HG03135 (cell line): ENCODE results near the gene TF.

Experiments
- ATAC-seq: cut with Tn5 transposase; IDR thresholded peaks from one replicate; pipeline ENCODE4 v1.9.1; 2021; ENCODE audit warnings: mild to moderate bottlenecking, moderate library complexity; ENCODE audit not compliant: unreplicated experiment

The TF gene

DNA sequence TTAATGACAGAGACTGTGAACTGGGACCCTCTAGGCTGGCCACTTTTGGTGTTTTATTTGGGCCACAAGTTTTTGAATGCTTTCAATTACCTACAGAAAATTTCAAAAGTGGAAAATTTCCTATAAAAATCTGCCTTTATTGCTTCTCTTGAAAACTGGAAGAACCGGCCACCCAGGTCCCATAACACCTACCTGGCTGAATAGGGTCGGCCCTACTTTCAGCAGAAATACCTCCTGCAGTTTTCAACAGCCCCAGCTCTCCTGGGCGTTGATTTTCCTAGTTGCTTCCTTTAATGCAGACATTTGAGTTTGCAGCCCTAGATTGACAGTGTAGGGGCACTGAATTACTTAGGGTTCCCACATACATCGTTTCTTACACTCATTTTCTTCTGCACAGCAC is 58.7 kb downstream of the TF start:
- no peak for ATAC-seq

DNA sequence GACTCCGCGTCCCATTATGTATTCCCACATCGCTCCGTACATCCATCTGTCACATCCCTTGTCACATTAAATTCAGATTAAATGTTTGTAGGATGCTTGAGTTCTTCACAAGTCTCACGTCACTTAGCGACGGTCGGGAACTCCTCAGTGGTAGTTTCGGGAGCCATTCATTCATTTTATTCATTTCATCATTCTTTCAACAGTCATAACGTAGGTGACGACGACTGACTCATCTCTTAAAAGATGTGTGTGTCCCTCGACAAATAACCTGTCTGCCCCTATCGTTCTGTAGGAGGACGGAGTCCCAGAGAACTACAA is 59.1 kb downstream of the TF start:
- ATAC-seq, result no peak

DNA sequence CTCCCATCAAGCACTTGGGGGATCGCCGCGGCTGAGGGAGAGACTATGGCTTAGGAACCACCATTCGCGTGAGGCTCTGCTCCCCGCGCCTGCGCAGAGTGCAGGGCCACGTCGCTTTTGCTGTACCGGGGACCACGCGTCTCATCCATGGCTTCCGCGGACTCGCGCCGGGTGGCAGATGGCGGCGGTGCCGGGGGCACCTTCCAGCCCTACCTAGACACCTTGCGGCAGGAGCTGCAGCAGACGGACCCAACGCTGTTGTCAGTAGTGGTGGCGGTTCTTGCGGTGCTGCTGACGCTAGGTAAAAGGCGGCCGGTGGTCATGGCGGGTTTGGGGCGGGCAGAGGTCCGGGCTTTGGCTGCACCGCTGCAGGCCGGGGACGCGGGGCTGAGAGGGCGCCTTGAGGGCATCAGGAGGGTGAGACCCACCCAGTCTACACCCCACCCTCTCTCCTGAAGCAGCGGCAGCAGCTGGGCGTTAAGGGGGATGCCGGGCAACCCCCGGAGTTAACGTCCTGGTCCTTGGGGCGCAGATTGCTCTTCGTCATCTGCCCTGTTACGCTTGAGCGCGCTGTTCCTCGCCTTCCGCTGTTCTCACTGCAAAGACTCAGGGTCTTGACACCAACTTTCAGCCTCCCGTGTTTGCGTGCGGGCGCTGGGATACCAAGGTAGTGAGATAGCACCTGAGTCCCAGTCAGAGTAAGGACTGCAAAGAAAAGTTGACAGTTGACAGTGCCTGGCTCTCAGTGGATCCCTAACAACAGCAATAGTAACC is 59.7 kb downstream of the TF start, which contains the start of gene SRPRB:
Gene SRPRB, plus strand, starts transcription at position 114 of the 774 bp plus-strand sequence. Its CDS starts 34 bp downstream, at position 148.
- peak; percentile 96 for ATAC-seq

DNA sequence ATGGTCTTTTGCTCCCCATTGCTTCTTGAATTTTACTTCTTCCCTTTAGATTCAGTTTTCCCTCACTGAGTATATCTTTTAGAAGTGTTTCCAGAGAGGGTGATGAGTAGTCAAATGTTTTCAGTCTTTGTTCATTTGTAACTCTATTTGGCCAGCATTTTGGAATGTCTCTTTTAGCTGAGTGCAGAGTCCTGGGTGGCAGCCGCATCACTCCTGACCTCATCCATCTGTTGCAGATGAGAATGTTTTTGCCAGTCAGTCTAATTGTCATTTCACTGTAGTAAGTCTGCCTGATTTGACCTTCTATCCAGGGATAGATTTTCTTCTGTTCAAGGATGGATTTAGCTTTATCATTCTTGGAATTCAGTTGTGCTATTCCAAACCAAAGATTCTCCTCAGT is 66.7 kb downstream of the TF start:
- ATAC-seq, result no peak

DNA sequence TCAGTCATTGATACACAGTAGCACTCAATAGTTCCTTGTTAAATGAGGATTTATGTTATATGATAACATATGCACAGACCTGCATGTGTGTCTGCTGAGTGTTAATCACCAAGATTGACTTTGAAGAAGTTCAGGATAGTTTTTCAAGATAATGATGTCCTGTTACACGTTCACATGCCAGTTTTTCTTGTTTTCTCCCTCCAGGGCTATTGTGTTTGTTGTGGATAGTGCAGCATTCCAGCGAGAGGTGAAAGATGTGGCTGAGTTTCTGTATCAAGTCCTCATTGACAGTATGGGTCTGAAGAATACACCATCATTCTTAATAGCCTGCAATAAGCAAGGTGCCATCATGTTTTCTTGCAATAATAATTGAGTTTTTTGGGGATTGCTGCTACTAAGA is 69.2 kb downstream of the TF start:
- ATAC-seq, result no peak

DNA sequence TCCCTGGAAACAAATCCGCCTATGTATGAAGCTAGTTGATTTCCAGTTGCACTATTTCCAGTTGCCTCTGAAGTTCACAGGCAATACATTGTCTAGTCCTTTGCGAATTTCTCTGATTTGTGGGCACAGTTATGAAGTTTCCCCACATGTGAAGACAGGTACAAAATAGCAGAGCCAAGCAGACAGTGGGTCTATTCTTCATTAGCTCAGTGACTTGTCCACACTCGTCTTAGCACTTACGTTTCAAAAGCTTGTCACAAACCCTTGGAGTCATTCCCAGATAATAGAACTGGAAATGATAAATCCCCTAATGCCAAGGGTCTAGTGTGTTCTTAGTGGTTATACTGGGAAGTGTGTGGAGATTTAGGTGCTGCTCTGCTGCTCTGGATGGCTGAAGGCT is 73.9 kb downstream of the TF start:
- no peak for ATAC-seq

DNA sequence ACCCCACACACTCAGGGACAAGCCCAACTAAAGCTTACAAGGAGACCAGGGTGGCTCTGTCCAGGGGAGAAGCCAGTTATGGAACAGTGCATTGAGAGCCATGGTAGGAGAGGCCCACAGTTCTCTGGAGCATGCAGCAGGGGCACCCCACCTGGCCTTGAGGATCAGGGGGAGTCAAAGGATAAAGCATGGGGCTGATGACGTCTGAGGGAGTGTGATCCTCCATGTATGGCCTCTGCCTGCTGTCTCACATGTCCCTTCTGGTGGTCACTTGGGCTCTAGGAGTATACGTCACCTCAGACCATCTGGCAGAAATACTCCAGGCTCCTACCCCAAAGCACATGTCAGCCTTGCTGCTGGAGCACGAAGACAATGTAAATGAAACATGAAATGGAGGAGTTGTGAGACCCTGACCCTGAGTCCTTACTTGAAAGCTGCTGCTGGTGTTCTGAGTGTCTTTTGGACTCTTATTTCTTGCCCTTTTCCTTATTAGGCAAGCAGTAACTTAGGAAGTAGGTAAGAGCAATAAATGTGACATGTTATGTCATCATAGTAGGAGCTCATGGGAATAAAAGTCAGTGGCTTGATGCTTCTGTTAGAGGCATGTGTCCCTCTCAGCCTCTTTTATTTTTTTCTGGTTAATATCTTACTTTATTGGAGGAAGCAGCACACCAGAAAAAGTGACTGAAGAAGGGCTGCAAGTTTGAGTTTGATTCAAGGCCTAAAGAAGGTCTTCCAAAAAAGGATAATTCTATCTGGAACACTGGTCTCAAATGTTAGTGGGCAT is 74.9 kb downstream of the TF start:
- no peak for ATAC-seq

DNA sequence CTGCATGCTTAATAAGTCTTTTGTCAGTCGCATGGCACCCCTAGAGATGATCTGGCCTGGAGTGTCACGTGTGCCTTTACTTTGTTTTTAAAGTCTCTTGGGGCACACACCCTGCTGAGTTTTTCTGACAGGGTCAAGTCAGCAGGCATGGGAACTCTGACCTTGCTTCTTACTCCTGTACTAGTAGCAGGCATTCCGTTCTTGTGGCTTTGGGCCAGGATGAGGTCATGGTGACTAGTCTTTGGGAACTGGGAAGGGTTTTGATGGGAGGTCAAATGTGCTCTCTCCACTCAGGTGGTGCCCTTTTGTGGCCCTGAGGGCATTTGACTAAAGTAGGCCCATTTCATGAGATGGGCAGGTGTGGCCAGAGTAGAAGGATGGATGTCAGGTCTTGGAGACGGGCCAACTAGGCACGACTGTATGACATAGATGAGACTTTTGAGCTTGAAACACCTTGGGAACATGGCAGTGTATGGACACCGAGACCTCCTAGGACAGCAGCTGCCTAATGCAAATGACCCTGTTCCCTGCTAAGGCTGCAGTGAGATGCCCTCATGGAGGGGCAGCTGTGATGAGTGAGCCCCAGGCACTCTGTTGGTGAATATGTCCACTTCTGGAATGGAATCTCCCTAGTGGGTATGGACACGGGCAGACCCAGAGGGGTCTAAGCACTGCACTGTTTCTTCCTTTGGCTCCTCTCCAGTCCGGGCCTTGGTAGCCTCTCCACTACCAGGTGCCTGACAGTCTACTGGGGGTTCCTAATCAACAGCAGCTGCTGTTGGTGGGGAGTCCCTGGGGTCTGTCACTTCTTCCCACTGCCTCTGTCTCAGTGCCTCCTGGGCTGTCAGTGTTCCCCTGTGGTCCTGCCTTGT is 75.8 kb downstream of the TF start:
- no peak for ATAC-seq

DNA sequence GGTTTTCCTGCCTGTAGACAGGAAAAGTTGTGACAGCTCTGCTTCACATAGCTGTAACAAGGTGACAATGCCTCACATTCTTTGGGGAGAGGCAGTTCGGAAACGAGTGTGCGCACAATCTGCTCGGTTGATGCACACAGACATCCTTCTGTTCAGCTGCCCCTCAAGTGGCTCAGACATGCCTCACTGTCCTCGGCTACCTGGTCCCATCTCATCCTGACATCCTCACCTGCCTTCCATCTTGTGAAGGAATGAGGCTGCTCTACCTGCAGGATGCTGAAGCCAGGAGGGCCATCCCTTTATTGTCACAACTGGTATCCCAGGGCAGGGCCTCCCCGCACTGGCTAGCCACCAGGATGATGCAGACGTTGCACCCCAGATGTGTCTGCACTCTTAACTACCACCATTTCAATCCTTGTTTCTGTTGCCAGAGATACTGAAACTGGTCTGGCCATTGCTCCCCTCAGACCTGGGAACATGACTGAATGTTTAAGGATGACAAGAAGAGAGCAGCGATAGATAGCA is 78.8 kb downstream of the TF start:
- ATAC-seq, result no peak

DNA sequence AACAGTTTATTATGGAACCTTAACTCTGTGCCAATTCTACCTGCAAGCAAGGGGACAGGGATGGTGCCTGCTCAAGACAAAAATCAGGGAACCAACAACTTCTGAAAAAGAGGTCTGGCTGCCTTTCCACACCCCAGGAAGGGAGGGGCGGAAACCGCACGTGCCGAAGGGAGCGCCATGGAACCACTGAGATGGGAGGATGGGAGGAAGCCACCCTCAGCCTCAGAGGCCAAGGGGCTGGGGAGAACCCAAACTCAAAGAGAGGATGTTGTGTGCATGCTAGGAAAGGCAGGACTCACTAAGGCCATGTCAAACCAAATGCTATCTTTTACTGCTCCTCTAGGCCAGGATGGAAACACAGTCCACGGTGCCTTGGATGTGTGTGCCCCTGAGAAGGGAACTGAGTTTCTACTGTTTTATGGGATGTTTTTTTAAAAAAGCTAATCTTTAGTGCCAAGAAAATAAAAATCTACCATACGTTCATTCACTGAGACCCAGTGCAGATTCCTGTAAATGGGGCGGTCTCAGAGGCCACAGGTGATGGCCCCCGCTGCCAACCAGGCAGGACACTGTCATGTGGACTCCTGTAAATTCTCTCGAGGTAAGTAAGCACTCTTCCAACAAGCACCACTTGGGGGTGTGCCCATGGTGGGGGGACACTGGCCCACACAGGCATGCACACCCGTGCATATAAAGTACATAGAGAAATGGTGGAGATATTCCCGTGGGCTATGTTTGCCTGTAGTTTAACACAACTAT is 80.0 kb downstream of the TF start:
- ATAC-seq, result no peak

DNA sequence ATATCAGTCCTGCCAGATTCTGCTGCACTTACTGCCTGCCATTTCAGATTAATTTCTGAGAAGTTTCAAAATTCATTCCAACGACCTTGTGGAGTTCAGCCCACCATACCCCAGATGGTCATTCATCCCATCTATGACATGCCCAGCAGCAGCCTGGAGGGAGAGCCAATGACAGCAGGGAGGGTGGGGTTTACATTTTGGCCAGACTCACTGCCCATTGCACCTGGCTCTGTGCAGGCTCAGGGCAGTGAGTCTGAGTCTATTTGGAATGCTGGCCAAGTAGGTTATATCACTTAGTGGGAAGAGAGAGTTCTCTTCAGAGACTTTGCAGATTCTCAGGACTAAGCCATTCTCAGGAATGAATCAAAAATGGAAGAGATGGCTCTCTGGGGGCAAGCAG is 80.9 kb downstream of the TF start:
- ATAC-seq, result no peak

DNA sequence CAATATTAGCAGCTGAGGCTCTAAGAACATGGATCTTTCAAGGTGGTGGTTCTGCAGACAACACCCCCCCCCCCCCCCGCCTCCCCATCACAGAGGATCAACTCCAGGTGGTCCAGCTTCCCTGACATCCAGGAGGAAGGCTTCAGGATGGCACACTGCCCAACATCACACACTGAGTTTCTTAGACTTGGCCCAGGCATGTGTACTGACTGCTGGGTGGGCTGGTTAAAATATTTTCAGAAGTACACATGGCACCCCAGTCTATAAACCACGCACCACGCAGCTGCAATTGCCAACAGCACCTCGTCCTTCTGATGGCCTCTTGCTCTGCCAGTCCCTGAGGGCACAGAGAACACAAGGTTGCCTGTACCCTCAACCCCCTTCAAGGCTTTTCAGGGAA is 81.5 kb downstream of the TF start:
- ATAC-seq, result no peak

DNA sequence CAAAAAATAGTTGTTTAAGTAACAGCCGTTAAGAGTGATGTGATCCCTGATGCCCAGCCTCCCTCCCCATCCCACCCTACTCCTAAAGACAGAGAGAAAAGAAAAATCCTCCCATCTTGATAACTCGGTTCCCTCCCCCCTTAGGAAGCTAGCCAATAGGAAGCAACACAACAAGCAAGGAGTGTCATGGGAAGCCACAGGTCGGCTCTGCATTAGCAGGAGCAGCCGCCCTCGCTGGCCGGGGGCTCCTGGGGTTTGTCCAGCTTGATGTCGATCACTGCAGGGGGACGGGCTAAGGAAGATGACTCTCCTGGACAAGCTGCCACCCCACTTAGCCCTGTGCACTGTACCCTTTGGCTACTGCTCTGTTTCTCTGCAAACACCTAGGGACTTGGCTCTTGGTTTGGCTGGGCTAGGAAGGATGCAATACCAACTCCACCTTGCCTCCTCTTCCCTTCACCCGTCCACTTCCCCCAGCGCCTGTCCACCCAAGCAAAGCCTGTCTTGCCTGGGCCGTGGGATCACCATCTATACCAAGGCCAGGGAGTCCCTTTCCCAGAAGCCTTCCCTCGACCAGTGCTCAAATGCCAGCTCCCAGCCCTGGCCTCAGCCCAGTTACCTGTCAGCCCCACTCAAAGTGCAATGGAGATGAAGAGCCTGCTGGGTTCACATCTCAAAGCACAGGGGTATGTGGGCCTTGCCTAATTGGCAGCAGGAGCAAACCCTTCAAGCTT is 82.5 kb downstream of the TF start:
- ATAC-seq, result no peak

DNA sequence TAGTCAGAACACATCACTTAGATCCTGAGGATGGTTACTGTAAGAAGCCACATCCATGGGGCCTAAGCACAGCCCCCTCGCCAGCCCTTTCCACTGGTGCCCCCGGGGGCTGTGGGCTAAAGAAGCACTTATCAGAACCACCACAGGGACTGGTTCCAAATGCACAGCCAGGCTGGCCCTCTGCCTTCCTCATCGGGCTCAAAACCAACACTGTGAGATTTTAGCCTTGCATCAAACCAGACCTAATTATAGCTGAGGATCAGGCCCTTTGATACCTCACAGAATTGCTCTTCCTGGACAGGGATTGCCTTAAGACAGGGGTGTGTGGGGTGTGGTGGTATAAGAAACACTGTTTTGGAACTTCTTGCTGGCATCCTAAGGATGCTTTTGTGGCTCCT is 83.1 kb downstream of the TF start:
- no peak for ATAC-seq

DNA sequence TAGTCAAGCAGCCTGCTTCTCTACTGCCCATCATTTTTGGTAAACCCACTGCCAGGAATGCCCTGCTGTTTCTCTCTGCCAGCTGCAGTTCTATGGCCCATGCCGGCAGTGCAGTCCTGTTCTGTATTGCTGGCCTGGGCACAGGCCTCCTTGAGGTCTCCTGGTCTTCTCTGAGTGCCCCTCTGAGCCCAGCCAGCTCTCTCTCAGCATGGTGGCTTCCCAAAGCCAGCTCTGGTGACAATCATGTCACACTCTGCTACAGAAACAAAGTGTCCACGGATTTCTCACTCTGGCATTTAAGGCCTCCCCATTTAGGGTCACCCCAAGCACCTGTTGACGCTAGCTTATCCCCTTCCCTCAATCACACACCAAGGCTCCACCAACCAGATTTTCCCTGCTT is 83.9 kb downstream of the TF start:
- no peak for ATAC-seq

DNA sequence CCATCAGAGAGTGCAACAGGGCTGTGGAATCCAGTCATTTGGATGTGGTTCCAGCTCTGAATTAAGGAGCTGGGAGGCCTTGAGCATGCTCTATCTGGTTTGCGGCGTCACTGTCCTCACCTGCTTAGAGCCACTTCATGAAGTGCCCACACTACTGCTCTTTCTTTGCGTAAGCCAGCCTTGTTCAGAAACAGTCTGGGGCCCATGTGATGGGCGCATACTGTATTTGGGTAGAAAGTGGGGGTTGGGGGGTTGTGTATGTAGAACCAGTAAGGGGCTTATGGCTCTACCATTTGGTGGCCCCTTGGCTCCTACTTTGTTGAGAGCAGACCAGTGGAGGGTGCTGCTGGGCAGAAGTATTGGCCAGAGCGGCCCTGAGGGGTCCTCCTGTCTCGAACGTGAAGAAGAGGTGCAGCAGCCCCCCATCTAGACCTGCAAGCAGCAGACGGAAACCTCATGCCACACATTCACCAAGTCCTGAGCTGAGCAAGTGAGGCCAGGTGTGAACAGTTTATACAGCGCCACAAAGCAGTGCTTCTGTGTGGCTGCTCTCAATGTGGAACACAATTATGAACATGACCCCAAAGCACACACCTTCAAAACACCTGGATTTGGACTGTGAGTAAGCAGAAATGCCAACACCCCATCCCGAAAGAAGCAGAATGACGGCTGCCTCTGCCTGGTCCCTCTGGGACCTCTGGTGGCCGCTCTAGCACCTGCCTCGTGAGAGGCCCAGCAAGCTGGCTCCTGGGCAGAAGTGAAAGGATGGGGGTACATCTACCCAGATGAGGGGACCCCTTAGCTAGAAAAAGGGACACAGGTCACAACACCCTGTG is 86.0 kb downstream of the TF start:
- no peak for ATAC-seq

DNA sequence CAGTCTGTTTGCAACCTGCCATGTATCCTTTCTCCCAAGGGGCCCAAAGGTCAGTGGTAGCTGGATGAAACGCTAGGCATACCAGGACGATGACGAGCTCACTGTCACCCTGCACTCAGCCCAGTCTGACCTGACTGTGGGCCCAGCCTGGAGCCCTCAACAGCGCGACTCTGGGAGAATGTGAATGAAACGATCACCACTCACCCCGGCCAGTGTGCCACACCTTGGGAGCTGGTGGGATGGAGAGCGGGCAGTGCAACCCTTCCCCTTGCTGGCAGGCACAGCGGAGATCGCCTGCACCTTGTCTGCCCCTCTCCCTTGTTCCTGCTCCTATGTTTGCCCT is 86.6 kb downstream of the TF start:
- no peak for ATAC-seq

DNA sequence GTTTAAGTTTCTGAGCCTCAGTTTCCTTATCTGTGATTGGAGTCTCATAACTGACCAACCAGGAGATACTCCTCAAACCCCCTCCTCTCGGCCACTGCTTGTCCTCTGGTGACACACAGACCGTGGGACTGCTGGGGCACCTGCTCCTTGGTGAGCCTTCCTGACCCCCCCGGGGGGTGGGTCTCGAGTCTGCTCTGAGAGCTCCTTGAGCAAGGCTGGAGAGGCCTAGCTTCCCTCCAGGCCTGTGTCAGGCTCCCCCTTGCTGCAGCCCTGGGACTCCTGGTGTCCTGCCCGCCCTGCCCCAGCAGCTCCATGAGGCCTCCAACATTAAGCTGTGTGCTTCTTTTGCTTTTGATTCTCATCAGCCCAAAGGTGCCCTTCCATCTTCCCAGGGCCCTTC is 87.1 kb downstream of the TF start:
- ATAC-seq, result no peak
